HG02763 (cell line): ENCODE results near the gene HTR7.
"Not testable (repeated sequence)": the region's sequence is repeated elsewhere in the genome, so short reads cannot be mapped to it uniquely, and the experiment has no call there.

Experiments used
- ATAC-seq: cut with Tn5 transposase; IDR thresholded peaks from one replicate; pipeline ENCODE4 v1.9.1; 2021; ENCODE audit warnings: mild to moderate bottlenecking, moderate library complexity; ENCODE audit not compliant: unreplicated experiment

HTR7 gene

DNA sequence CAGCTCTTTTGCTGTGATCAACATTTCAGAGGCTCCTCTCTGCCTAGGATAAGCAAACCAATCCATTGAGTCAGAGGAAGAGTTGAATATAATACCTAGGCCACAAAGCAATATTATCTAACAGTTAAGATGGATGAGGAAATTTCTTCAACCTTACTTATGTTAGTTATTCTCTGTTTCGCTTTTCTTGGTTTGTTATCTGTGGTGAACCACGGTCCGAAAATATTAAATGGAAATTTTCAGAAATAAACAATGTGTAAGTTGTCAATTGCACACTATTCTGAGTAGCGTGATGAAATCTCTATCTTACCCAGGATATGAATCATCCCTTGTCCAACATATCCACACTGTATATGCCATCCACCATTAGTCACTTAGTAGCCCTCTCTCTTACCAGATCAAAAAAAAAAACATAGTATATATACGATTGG is 1.5 kb upstream of the HTR7 start:
- ATAC-seq, result no peak

GRCh38 chr10:90858461-90858968 is 676 bp upstream of the HTR7 start:
- ATAC-seq, result no peak

GRCh38 chr10:90856964-90857634 is 740 bp downstream of the HTR7 start:
- ATAC-seq, result no peak

GRCh38 chr10:90856261-90856660 is 1.6 kb downstream of the HTR7 start:
- ATAC-seq, result no peak

GRCh38 chr10:90855126-90855525 is 2.7 kb downstream of the HTR7 start:
- ATAC-seq, result no peak

DNA sequence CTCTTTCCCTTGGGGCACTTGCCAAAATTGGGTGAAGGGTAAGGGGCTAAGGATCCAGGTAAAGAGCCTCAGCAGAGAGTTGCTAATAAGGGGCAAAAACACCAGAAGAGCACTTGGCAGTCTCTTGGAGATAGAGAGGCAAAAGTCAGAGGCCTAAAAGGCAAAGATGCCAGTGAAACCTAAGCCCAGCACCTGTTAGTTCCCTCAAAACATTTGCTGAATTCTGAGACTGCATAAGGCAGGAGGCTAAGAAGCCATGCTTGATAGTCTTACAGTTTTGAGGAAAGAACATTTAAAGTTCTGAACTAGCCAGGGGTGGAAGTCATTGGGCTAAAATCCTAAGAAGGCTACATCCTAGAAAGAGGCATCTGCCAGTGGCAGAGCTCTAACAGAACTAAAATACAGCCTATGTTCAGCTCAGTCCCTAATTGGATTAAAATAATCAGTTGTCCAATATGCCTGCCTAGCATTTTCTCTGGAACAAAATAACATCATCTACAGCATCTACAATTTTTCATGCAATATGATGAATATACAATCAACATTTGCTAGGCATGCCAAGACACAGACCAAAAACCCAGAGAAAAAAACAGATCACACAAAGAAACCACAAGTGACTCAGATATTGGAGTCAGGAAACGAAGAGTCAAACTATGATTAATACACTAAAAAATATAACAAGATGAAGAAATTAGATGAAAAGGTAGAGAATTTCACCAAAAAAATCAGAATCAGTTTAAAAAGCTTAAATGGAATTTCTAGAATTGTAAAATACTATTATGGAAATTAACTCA is 7.7 kb downstream of the HTR7 start:
- no peak for ATAC-seq

- ATAC-seq, result no peak
Observed at GRCh38 chr10:90847436-90847835, 10.4 kb downstream of the HTR7 start.

DNA sequence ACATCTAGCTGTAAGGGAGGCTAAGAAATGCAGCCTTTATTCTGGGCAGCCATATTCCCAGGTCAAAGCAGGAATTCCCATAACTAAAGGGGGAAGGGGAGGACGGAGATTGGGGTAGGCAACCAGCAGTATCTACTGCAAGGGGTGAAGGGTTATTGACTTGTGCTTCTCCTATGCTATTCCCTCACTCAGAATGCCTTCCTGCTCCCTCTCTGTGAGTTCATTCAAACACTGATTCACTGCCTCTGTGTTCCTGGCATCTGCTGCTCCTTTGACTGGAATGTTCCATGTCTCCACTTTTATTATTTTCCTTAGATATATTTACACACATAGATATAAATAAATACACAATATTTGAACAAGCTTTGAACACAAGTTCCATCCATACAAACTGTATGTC is 11.1 kb downstream of the HTR7 start:
- no peak for ATAC-seq

- no peak for ATAC-seq
Observed at GRCh38 chr10:90845726-90846125, 12.1 kb downstream of the HTR7 start.

DNA sequence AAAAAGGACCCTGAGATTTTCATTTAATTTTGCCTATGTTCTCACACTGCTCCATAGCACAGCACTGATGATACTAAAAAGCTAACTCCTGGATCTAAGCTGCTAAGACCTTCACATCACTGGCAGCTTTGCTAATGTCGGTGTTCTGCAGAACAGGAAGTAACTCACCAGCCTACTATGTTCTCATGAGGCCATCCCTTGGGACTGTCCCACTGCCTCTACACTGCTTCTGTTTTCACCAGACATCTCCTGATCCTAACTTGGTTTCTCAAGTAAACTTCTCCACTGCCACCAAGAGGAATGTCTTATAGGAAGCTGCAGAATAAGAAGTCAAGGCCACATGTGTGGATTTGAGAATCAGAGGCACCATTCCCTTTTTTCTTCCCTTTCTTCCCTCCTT is 15.1 kb downstream of the HTR7 start:
- ATAC-seq, result no peak

DNA sequence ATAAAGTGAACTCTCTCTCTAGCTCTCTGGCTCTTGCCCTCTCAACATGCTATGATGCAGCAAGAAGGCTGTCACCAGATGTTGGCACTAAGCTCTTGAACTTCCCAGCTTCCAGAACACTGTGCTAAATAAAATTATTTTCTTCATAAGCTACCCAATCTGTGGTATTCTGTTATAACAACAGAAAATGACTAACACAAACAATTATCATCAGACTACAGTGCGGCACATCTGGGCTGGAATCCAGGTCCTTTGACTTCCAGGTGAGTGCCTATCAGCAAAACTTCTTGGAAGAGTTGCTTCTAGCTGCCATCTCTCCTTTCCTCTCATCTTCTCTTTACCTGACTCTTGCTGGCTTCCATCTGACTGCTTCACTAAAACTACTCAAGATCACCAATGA is 20.4 kb downstream of the HTR7 start:
- ATAC-seq, result no peak

- ATAC-seq, result no peak
Observed at GRCh38 chr10:90834326-90834725, 23.5 kb downstream of the HTR7 start.

- ATAC-seq, result no peak
Observed at GRCh38 chr10:90832111-90832510, 25.7 kb downstream of the HTR7 start.

GRCh38 chr10:90822508-90822907 is 35.3 kb downstream of the HTR7 start:
- ATAC-seq, result no peak

GRCh38 chr10:90821864-90822263 is 36.0 kb downstream of the HTR7 start:
- ATAC-seq, result not testable (repeated sequence)

DNA sequence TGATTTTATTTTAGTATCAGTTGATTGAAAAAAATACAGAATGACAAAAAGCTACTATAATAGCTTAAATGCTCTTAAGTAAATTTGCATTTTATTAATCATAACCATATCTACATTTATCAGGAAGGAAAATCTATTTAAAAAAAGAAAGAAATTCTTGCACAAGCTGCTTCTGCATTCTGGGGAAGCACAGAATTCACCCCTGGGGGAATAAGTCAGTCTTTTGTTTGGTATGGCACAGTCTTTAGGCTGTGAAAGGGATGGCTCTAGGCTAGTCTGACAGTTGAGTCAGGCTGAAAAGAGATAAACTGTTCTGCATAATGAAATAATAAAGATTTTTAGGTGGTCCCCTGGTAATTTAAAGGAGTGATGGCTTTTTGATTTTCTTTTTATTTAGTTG is 37.9 kb downstream of the HTR7 start:
- ATAC-seq, result no peak

- no peak for ATAC-seq
Observed at GRCh38 chr10:90818736-90819135, 39.1 kb downstream of the HTR7 start.

GRCh38 chr10:90817128-90817889 is 40.5 kb downstream of the HTR7 start:
- ATAC-seq, result no peak

DNA sequence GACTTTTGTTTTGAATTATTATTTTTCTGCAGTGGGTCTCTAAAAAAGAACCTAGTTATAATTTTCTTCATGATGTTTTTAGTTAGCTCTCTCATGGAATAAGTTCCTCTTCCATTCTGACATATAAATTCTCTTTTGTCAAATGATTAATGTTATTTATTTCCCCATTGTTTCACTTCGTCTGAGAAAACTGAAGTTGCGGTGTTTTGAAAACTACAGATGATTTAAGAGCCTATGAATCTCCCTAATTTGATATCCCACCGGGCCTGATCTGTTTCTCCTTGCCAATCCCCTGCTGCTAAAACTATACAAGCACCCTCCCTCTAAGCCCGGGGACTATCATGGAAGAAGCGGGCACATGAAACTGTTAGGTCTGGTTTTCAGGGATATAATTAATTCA is 41.4 kb downstream of the HTR7 start:
- no peak for ATAC-seq

DNA sequence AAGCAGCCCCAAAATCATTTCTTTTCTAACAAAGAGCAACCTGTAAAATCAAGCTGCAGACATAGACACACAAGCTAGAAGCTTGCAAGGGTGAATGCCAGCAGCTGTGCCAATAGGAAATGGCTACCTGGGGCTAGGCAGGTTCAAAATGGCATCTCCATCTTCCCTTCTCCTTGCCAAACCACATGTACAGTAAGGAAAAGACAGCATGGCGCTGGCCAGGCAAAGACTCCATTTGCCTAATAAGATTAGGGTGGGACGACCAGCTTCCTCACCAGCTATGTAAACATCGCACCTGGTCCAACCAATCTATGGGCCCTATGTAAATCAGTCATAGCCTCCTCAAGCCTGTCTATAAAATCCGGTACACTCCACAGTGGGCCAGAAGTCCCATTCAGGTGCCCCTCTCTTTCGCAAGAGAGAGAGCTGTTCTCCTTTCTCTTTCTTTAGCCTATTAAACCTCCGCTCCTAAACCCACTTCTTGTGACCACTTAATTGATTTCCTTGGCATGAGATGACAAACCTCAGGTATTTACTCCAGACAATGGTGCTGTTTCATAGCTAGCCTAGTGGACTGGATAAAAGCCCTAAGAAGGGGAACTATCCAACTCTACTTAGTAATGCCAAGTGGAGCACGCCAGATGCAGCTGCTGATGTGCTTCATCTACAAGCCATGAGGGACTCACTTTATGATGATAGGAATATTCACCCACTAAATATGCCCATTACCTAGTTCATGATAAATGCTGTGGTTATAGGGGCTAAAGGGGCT is 44.1 kb downstream of the HTR7 start:
- no peak for ATAC-seq

DNA sequence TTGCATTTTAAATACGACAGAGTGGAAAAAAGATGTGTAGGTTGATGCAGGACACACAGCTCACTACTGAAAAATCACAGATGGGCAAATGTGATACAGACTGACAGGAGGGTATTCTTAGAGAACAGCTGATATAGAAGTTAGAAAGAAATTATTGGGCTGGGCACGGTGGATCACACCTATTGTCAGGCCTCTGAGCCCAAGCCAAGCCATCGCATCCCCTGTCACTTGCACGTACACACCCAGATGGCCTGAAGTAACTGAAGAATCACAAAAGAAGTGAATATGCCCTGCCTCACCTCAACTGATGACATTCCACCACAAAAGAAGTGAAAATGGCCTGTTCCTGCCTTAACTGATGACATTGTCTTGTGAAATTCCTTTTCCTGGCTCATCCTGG is 50.7 kb downstream of the HTR7 start:
- not testable (repeated sequence) for ATAC-seq
